Endothelial cell of umbilical vein (primary cell): ENCODE results near the gene CELF2. TPM values are rescaled to one million over a fixed set of nuclear protein-coding genes. Genes with fewer than 3 reads are reported as not detected.

ENCODE experiments used
- BruUV-seq: library from RNA; stranded (reverse); fragments of 400-500 nt; replicated peaks from 2 replicates; lab custom pipeline; 2021; lab: Mats Ljungman, UMichigan
- CTCF ChIA-PET: fragments of 300-600, 350-600 bp; sonication (Branson Sonifier 250); formaldehyde crosslinking; loops from one replicate; lab custom pipeline; 2021; ENCODE audit warnings: antibody characterized with exemption, inconsistent platforms; lab: Charles Lee
- POLR2A ChIA-PET: fragments of 300-600, 350-600 bp; sonication (Branson Sonifier 250); formaldehyde crosslinking; loops from one replicate; lab custom pipeline; 2021; ENCODE audit warnings: antibody characterized with exemption, inconsistent platforms; lab: Charles Lee
- DNase-seq: peaks from one replicate; pipeline ENCODE4 v3.0.0-alpha.2; 2011; ENCODE audit warnings: low read depth, low spot score
- FAIRE-seq: peaks from 2 replicates; lab custom pipeline; 2011; peaks lifted over from hg19 to GRCh38; lab: Jason Lieb, UNC
- H2AFZ ChIP-seq: 2 replicates; pipeline ENCODE4 v1.6.0; 2012; ENCODE audit warnings: low read depth, low read length, control low read depth, inconsistent platforms
- H3K27ac ChIP-seq: 2 replicates; pipeline ENCODE4 v1.5.1; 2011; ENCODE audit warnings: low read depth, mild to moderate bottlenecking, control low read depth, low read length, moderate library complexity; ENCODE audit not compliant: insufficient read depth
- H3K27me3 ChIP-seq, 2 experiments: 2 replicates each; pipeline versions ENCODE4 v1.6.0 to v1.6.1; 2011; ENCODE audit warnings: low read length in 2 of 2, mixed read lengths in 1 of 2; ENCODE audit not compliant: control insufficient read depth in 2 of 2, insufficient read depth in 2 of 2
- H3K36me3 ChIP-seq, 2 experiments: 2 replicates in 1 of 2; 3 replicates in 1 of 2; pipeline ENCODE4 v1.5.1; 2011; ENCODE audit warnings: low read length in 2 of 2, mild to moderate bottlenecking in 1 of 2, moderate library complexity in 1 of 2; ENCODE audit not compliant: control insufficient read depth in 2 of 2, insufficient read depth in 2 of 2; ENCODE audit errors: extremely low read depth in 1 of 2
- H3K4me1 ChIP-seq: 3 replicates; pipeline ENCODE4 v1.5.1; 2011; ENCODE audit warnings: mild to moderate bottlenecking, low read length; ENCODE audit not compliant: control insufficient read depth, insufficient read depth; ENCODE audit errors: extremely low read depth
- H3K4me2 ChIP-seq: 2 replicates; pipeline ENCODE4 v1.6.1; 2011; ENCODE audit warnings: low read length, control low read depth, mixed read lengths; ENCODE audit not compliant: insufficient read depth
- H3K4me3 ChIP-seq, 3 experiments: fragments of 200-600 bp in 1 of 3; sonication (generic), shearing (Covaris generic) in 1 of 3; replicated peaks in 1 of 3; 2 replicates each; pipeline ENCODE4 v1.5.1; 2011 to 2016; ENCODE audit warnings: control low read depth in 3 of 3, low read length in 3 of 3, mild to moderate bottlenecking in 2 of 3, inconsistent platforms in 1 of 3, low read depth in 1 of 3, moderate library complexity in 1 of 3; ENCODE audit not compliant: insufficient read depth in 1 of 3
- H3K79me2 ChIP-seq: 2 replicates; pipeline ENCODE4 v1.6.0; 2012; ENCODE audit warnings: low read length, inconsistent platforms; ENCODE audit not compliant: control insufficient read depth, insufficient read depth
- H3K9ac ChIP-seq: replicated peaks from 2 replicates; pipeline ENCODE3; 2011; ENCODE audit warnings: low read length, control low read depth; ENCODE audit not compliant: insufficient read depth; ENCODE audit errors: extremely low read depth
- H3K9me1 ChIP-seq: replicated peaks from 3 replicates; pipeline ENCODE4 v1.6.0; 2011; ENCODE audit warnings: mild to moderate bottlenecking, low read length; ENCODE audit not compliant: control insufficient read depth, insufficient read depth; ENCODE audit errors: extremely low read depth
- H3K9me3 ChIP-seq: replicated peaks from 2 replicates; pipeline ENCODE4 v1.5.1; 2012; ENCODE audit warnings: low read length, inconsistent platforms; ENCODE audit not compliant: control insufficient read depth, insufficient read depth
- H4K20me1 ChIP-seq: replicated peaks from 2 replicates; pipeline ENCODE3; 2011; ENCODE audit warnings: mild to moderate bottlenecking, low read length; ENCODE audit not compliant: control insufficient read depth, insufficient read depth; ENCODE audit errors: extremely low read depth
- EZH2 ChIP-seq: IDR thresholded peaks from 2 replicates; pipeline ENCODE4 v1.6.1; 2012; ENCODE audit warnings: borderline replicate concordance, low read depth, mild to moderate bottlenecking, moderate library complexity, low read length, inconsistent platforms; ENCODE audit not compliant: severe bottlenecking
- FOS ChIP-seq: IDR thresholded peaks from 2 replicates; pipeline ENCODE4 v1.6.1; 2011; ENCODE audit warnings: mild to moderate bottlenecking, low read length, moderate library complexity, borderline replicate concordance; ENCODE audit not compliant: insufficient read depth
- GATA2 ChIP-seq: IDR thresholded peaks from 2 replicates; pipeline ENCODE4 v1.7.0; 2011; ENCODE audit warnings: low read depth, mild to moderate bottlenecking, moderate library complexity, mixed read lengths, low read length; ENCODE audit not compliant: insufficient read length, insufficient read depth
- JUN ChIP-seq: IDR thresholded peaks from 2 replicates; pipeline ENCODE4 v1.6.1; 2011; ENCODE audit warnings: borderline replicate concordance, low read depth; ENCODE audit not compliant: insufficient read length, insufficient read depth
- MYC ChIP-seq: IDR thresholded peaks from one replicate; pipeline ENCODE4 v1.6.1; 2011; ENCODE audit warnings: mild to moderate bottlenecking, low read depth, low read length
- POLR2A ChIP-seq: IDR thresholded peaks from 2 replicates; pipeline ENCODE4 v1.6.1; 2012; ENCODE audit warnings: low read depth, mild to moderate bottlenecking, control low read depth, low read length
- POLR2AphosphoS5 ChIP-seq: IDR thresholded peaks from 2 replicates; pipeline ENCODE4 v1.6.1; 2012; ENCODE audit warnings: low read depth, mild to moderate bottlenecking, control low read depth, low read length, moderate library complexity; ENCODE audit not compliant: insufficient read depth
- dilution Hi-C: fragments of 300-500 bp; cut with MboI; formaldehyde crosslinking; loops from one replicate; pipeline ENCODE4 v1.15.0; 2019; ENCODE audit warnings: low sequenced_read_pairs; ENCODE audit not compliant: extremely low pct_ligation_motif_present
- intact Hi-C: fragments of 100-400 bp; cut with micrococcal nuclease; formaldehyde crosslinking; loops from one replicate; pipeline ENCODE4 v1.10.0; 2022
- polyA plus RNA-seq, 4 experiments: library from polyadenylated mRNA; depleted of rRNA in 3 of 4; stranded (reverse) in 3 of 4; unstranded in 1 of 4; fragments of >200 nt; gene quantifications; 2 replicates each; pipeline versions ENCODE4 v1.2.1 to v1.2.3, GENCODE V29; 2011 to 2012; ENCODE audit warnings: missing spikeins in 1 of 4
- total RNA-seq: library from RNA; stranded (reverse); gene quantifications from 2 replicates; pipeline ENCODE4 v1.2.3, GENCODE V29; 2021
- TF ChIP-seq, protein P1 (sequence below): IDR thresholded peaks from 2 replicates; pipeline ENCODE4 v1.6.1; 2011; ENCODE audit not compliant: insufficient read depth, insufficient read length
- TF ChIP-seq, protein P2 (sequence below), 2 donors: IDR thresholded peaks; 1 replicate in 1 of 2; 2 replicates in 1 of 2; pipeline ENCODE4 v1.5.1; 2011; ENCODE audit warnings: low read length in 2 of 2, mild to moderate bottlenecking in 2 of 2, moderate library complexity in 2 of 2, control low read depth in 1 of 2, inconsistent platforms in 1 of 2, low read depth in 1 of 2; ENCODE audit not compliant: insufficient read depth in 1 of 2; ENCODE audit errors: extremely low read depth in 1 of 2

Gene CELF2
- total and polyA plus RNA-seq, 2 donors (not counting 3 experiments of a cell fraction or from before 2014, with no cell fraction given), result 21.6 to 42.6 TPM

DNA sequence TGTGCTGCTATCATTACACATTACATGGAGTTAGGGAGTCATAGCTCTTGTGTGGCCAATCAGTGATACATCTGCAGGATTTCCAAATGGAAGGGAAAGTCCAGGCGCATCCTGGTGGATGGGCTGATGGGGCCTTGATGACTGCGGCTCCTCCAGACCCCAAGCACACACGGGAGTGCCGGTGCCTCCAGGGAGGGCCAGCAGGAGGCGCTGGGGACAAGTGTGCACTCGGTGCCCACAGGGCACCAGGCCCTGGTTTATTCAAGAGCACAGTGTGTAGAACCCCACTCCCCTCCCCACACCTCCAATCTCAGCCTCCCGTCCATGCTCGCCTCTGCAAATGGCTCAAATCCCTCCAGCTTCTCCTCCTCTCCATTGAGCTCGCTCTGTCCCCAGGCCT, 349.8 kb downstream of the CELF2 start:
- Histone ChIP-seq H3K79me2 (no peaks in the 10 kb centered on the region), H2AFZ (no peak overlapping the region), H3K4me1 (no peaks in the 10 kb centered on the region), H3K9me3 (no peaks in the 10 kb centered on the region), H3K27ac (no peak overlapping the region), H3K9ac (no peak overlapping the region), H4K20me1 (no peaks in the 10 kb centered on the region), H3K9me1 (no peaks in the 10 kb centered on the region), H3K4me3 (no peak overlapping the region), H3K4me2 (no peak overlapping the region), H3K27me3 (no peaks in the 10 kb centered on the region), H3K36me3 (no peaks in the 10 kb centered on the region)
- DNase-seq, result no peak
- POLR2A ChIA-PET, result no interaction called here
- dilution Hi-C loops, result no loop called here
- intact Hi-C loops, result no loop called here
- BruUV-seq, result no TSS peak
- FAIRE-seq, result no peak
- TF ChIP-seq FOS (no peak), POLR2A (no peak), GATA2 (no peak), MYC (no peak), POLR2AphosphoS5 (no peak), JUN (no peak)
- CTCF ChIA-PET, result no interaction called here

DNA sequence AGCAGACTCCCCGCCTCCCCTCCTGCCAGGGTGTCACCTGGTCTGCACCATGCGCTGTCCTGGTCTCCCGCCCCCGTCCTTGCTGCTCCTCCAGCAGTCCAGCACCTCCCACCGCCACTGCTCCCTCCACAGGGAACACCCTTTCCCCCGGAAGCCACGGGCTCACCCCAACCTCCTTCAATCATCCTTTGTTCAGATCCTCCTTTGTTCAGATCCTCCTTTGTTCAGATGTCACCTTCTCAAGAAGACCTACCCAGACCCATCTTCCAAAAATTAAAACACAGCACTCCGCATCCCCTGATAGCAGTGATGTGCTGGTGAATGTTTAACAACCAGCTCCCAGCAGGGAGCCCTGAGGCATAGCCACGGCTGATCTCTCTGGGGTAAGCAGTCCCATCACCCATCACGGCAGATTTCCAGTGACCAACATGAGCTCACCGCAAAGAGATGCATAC, 356.1 kb downstream of the CELF2 start:
- no peaks in the 10 kb centered on the region for H3K79me2 ChIP-seq
- no peaks in the 10 kb centered on the region for H3K36me3 ChIP-seq
- TF ChIP-seq JUN (no peak), EZH2 (no peak), GATA2 (no peak), FOS (no peak), MYC (no peak), POLR2AphosphoS5 (no peak), POLR2A (no peak)
- TF ChIP-seq, protein P1, sequence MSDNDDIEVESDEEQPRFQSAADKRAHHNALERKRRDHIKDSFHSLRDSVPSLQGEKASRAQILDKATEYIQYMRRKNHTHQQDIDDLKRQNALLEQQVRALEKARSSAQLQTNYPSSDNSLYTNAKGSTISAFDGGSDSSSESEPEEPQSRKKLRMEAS, result no peak
- TF ChIP-seq, protein P2, sequence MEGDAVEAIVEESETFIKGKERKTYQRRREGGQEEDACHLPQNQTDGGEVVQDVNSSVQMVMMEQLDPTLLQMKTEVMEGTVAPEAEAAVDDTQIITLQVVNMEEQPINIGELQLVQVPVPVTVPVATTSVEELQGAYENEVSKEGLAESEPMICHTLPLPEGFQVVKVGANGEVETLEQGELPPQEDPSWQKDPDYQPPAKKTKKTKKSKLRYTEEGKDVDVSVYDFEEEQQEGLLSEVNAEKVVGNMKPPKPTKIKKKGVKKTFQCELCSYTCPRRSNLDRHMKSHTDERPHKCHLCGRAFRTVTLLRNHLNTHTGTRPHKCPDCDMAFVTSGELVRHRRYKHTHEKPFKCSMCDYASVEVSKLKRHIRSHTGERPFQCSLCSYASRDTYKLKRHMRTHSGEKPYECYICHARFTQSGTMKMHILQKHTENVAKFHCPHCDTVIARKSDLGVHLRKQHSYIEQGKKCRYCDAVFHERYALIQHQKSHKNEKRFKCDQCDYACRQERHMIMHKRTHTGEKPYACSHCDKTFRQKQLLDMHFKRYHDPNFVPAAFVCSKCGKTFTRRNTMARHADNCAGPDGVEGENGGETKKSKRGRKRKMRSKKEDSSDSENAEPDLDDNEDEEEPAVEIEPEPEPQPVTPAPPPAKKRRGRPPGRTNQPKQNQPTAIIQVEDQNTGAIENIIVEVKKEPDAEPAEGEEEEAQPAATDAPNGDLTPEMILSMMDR (IDR thresholded peaks at IDR 0.05; ENCODE audit: extremely low read depth in 1 of 2, insufficient read depth in 1 of 2, low read depth in 1 of 2, low read length in 2 of 2), result no peak
- no peak overlapping the region for H3K4me3 ChIP-seq
- no peaks in the 10 kb centered on the region for H3K9me1 ChIP-seq
- H3K4me1 ChIP-seq, result no peaks in the 10 kb centered on the region
- no TSS peak for BruUV-seq
- H2AFZ ChIP-seq, result no peak overlapping the region
- no peaks in the 10 kb centered on the region for H4K20me1 ChIP-seq
- H3K9me3 ChIP-seq, result no peaks in the 10 kb centered on the region
- no peak overlapping the region for H3K4me2 ChIP-seq
- ChIA-PET POLR2A (no interaction called here), CTCF (no interaction called here)
- dilution Hi-C loops, result no loop called here
- no peak for FAIRE-seq
- no peaks in the 10 kb centered on the region for H3K27me3 ChIP-seq
- DNase-seq, result no peak
- H3K27ac ChIP-seq, result no peak overlapping the region
- intact Hi-C loops, result no loop called here
- no peak overlapping the region for H3K9ac ChIP-seq
